SK-N-SH (cell line): ENCODE results near the gene FMR1NB. TPM values are rescaled to one million over a fixed set of nuclear protein-coding genes. Genes with fewer than 3 reads are reported as not detected.

Experiments
- CTCF ChIA-PET: fragments of 300-600, 350-600 bp; formaldehyde crosslinking; extraction: SDS; loops from one replicate; lab custom pipeline; 2021; lab: Yijun Ruan, JAX
- POLR2A ChIA-PET: fragments of 350-600 bp; sonication (Branson Sonifier 250); formaldehyde crosslinking; extraction: SDS; loops from one replicate; lab custom pipeline; 2020; ENCODE audit warnings: antibody characterized with exemption, inconsistent platforms; lab: Yijun Ruan, JAX
- DNase-seq: peaks from one replicate; pipeline ENCODE4 v3.0.0; 2012
- H2AFZ ChIP-seq: fragments of 200-600 bp; sonication (generic); 2 replicates; pipeline ENCODE4 v1.8.1; 2016; ENCODE audit warnings: antibody characterized with exemption, mild to moderate bottlenecking, low read depth
- H3F3A ChIP-seq: fragments of 200-600 bp; sonication (generic); replicated peaks from 2 replicates; pipeline ENCODE3; 2016; ENCODE audit warnings: antibody characterized with exemption, mild to moderate bottlenecking; ENCODE audit not compliant: insufficient read depth
- H3K27ac ChIP-seq, 2 experiments: fragments of 200-500 bp in 1 of 2; fragments of 200-600 bp in 1 of 2; sonication (Bioruptor generic) in 1 of 2; sonication (generic), shearing (Covaris generic) in 1 of 2; 2 replicates each; pipeline versions ENCODE4 v1.5.1 to v1.6.1; 2014 to 2016; ENCODE audit warnings: low read depth in 2 of 2, inconsistent platforms in 1 of 2, low read length in 1 of 2, mild to moderate bottlenecking in 1 of 2, mixed read lengths in 1 of 2
- H3K27me3 ChIP-seq: fragments of 200-600 bp; sonication (generic), shearing (Covaris generic); 2 replicates; pipeline ENCODE4 v1.6.1; 2016; ENCODE audit warnings: mixed run types; ENCODE audit not compliant: insufficient read depth
- H3K36me3 ChIP-seq, 2 experiments: fragments of 200-500 bp in 1 of 2; fragments of 200-600 bp in 1 of 2; sonication (Bioruptor generic) in 1 of 2; sonication (generic) in 1 of 2; replicated peaks in 1 of 2; 2 replicates each; pipeline versions ENCODE3 to v1.5.1; 2014 to 2016; ENCODE audit warnings: low read length in 1 of 2, mild to moderate bottlenecking in 1 of 2; ENCODE audit not compliant: insufficient read depth in 2 of 2, control insufficient read depth in 1 of 2
- H3K4me1 ChIP-seq, 2 experiments: fragments of 200-500 bp in 1 of 2; fragments of 200-600 bp in 1 of 2; sonication (Bioruptor generic) in 1 of 2; sonication (generic), shearing (Covaris generic) in 1 of 2; 2 replicates each; pipeline versions ENCODE4 v1.5.1 to v1.6.1; 2014 to 2016; ENCODE audit warnings: low read depth in 1 of 2, low read length in 1 of 2, mixed run types in 1 of 2; ENCODE audit not compliant: insufficient read depth in 2 of 2, control insufficient read depth in 1 of 2
- H3K4me2 ChIP-seq: fragments of 200-600 bp; sonication (generic), shearing (Covaris generic); 2 replicates; pipeline ENCODE4 v1.6.1; 2017; ENCODE audit warnings: mixed run types
- H3K4me3 ChIP-seq, 2 experiments: fragments of 200-500 bp in 1 of 2; fragments of 200-600 bp in 1 of 2; sonication (Bioruptor generic) in 1 of 2; sonication (generic), shearing (Covaris generic) in 1 of 2; 2 replicates each; pipeline versions ENCODE4 v1.5.1 to v1.8.1; 2014 to 2016; ENCODE audit warnings: low read depth in 2 of 2, inconsistent platforms in 1 of 2, low read length in 1 of 2, mild to moderate bottlenecking in 1 of 2, mixed read lengths in 1 of 2, moderate library complexity in 1 of 2
- H3K79me2 ChIP-seq: fragments of 200-600 bp; sonication (generic); 2 replicates; pipeline ENCODE4 v1.8.1; 2017; ENCODE audit warnings: mild to moderate bottlenecking; ENCODE audit not compliant: insufficient read depth
- H3K9ac ChIP-seq: fragments of 200-600 bp; sonication (generic); 2 replicates; pipeline ENCODE4 v1.6.1; 2017; ENCODE audit warnings: mixed run types
- H3K9me2 ChIP-seq: fragments of 200-600 bp; sonication (generic); 2 replicates; pipeline ENCODE4 v1.6.1; 2017; ENCODE audit warnings: mixed run types
- H3K9me3 ChIP-seq: fragments of 200-600 bp; sonication (generic); 2 replicates; pipeline ENCODE4 v1.6.1; 2017; ENCODE audit warnings: mixed run types, mild to moderate bottlenecking, moderate library complexity
- H4K20me1 ChIP-seq: fragments of 200-600 bp; sonication (generic); 2 replicates; pipeline ENCODE4 v1.6.1; 2017; ENCODE audit warnings: mild to moderate bottlenecking, mixed run types; ENCODE audit not compliant: insufficient read depth
- EP300 ChIP-seq, 2 experiments: IDR thresholded peaks; 2 replicates each; pipeline versions ENCODE4 v1.4.0 to v1.6.1; 2012; ENCODE audit warnings: borderline replicate concordance in 1 of 2, low read depth in 1 of 2, low read length in 1 of 2
- FOSL2 ChIP-seq: IDR thresholded peaks from 2 replicates; pipeline ENCODE4 v1.4.0; 2012; ENCODE audit warnings: low read depth, mild to moderate bottlenecking, moderate library complexity, borderline replicate concordance
- FOXM1 ChIP-seq: IDR thresholded peaks from 2 replicates; pipeline ENCODE4 v1.4.0; 2012; ENCODE audit warnings: low read depth, mild to moderate bottlenecking
- GATA2 ChIP-seq: sonication (generic); formaldehyde crosslinking; IDR thresholded peaks from 2 replicates; pipeline ENCODE4 v1.5.0; 2020; ENCODE audit warnings: mild to moderate bottlenecking, missing genetic modification reagents
- JUND ChIP-seq: IDR thresholded peaks from 2 replicates; pipeline ENCODE4 v1.4.0; 2012
- MEF2A ChIP-seq: IDR thresholded peaks from 2 replicates; pipeline ENCODE4 v1.4.0; 2012; ENCODE audit warnings: low read depth, borderline replicate concordance
- NRF1 ChIP-seq: IDR thresholded peaks from 2 replicates; pipeline ENCODE4 v1.6.1; 2012; ENCODE audit warnings: low read depth, mild to moderate bottlenecking, low read length
- POLR2AphosphoS5 ChIP-seq: IDR thresholded peaks from 2 replicates; pipeline ENCODE4 v1.6.1; 2012; ENCODE audit warnings: low read depth, low read length
- RCOR1 ChIP-seq: fragments of 150-350 bp; IDR thresholded peaks from 2 replicates; pipeline ENCODE4 v1.6.1; 2017; ENCODE audit warnings: antibody characterized with exemption, low read length
- RXRA ChIP-seq: IDR thresholded peaks from 2 replicates; pipeline ENCODE4 v1.4.0; 2012; ENCODE audit warnings: low read depth, mild to moderate bottlenecking, borderline replicate concordance
- TAF1 ChIP-seq: IDR thresholded peaks from 2 replicates; pipeline ENCODE4 v1.6.1; 2012; ENCODE audit warnings: low read depth, mild to moderate bottlenecking, low read length, moderate library complexity, borderline replicate concordance
- TCF12 ChIP-seq: IDR thresholded peaks from 2 replicates; pipeline ENCODE4 v1.4.0; 2012
- TEAD4 ChIP-seq: IDR thresholded peaks from 2 replicates; pipeline ENCODE4 v1.4.0; 2012; ENCODE audit warnings: mild to moderate bottlenecking, borderline replicate concordance; ENCODE audit not compliant: insufficient read depth
- WGBS: methylation state at CpG from one replicate; pipeline ENCODE4 v1.1.6; 2017; ENCODE audit warnings: low lambda C conversion rate; 5-methylcytosine and 5-hydroxymethylcytosine counted together
- polyA plus RNA-seq, 3 experiments: library from polyadenylated mRNA; depleted of rRNA; stranded (reverse); fragments of >200 nt; gene quantifications; 2 replicates each; pipeline ENCODE4 v1.2.3, GENCODE V29; 2012
- TF ChIP-seq, protein P1 (sequence below): IDR thresholded peaks from 2 replicates; pipeline ENCODE4; 2012
- TF ChIP-seq, protein P2 (sequence below): IDR thresholded peaks from 2 replicates; pipeline ENCODE4 v1.4.0; 2012; ENCODE audit warnings: low read depth
- TF ChIP-seq, protein P3 (sequence below): IDR thresholded peaks from 2 replicates; pipeline ENCODE4 v1.4.0; 2012; ENCODE audit warnings: low read depth, borderline replicate concordance

FMR1NB gene
- polyA plus RNA-seq, 1 of the 3 experiments (the other 2 are of a cell fraction), result not detected

DNA sequence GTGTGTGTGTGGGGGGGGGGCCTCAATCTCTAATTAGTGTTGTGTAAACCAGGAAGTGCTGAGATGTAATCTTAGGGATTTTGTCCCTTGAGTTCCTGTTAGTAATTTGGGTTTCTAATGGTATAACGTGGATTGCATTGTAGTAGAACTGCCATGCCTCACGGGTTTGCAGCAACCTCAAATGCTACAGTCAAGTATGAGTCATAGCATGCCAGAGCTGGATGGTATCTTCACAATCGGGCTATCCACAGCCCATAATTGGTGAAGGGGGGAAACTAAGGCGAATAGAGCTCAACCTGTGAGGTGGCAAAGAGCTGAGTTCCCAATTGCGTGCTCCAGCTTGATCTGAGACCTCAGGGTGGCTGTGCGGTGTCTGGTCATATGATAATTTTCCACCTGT lies 2.2 kb upstream of the FMR1NB start (continued):
- TF ChIP-seq, protein P1, sequence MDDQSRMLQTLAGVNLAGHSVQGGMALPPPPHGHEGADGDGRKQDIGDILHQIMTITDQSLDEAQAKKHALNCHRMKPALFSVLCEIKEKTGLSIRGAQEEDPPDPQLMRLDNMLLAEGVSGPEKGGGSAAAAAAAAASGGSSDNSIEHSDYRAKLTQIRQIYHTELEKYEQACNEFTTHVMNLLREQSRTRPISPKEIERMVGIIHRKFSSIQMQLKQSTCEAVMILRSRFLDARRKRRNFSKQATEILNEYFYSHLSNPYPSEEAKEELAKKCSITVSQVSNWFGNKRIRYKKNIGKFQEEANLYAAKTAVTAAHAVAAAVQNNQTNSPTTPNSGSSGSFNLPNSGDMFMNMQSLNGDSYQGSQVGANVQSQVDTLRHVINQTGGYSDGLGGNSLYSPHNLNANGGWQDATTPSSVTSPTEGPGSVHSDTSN, result no peak
- TF ChIP-seq NRF1, result no peak
- TF ChIP-seq MEF2A, result no peak
- TF ChIP-seq, all 33 proteins: peak for 0

- WGBS, result 0% methylated on average over 2 of the region's 2 CpGs
- ChIA-PET POLR2A (no interaction called here), CTCF (interaction anchor here (0.7 kb wide), 1 partner anchor 13 kb away, joined by 3 read pairs; no protein-coding TSS in a partner anchor)
- Histone ChIP-seq H2AFZ (no peak overlapping the region), H3F3A (no peaks in the 10 kb centered on the region), H3K27me3 (no peaks in the 10 kb centered on the region), H3K9me3 (no peaks in the 10 kb centered on the region), H3K4me1 (no peaks in the 10 kb centered on the region), H3K36me3 (no peaks in the 10 kb centered on the region), H3K9ac (no peak overlapping the region), H4K20me1 (no peaks in the 10 kb centered on the region), H3K4me3 (no peak overlapping the region), H3K79me2 (no peaks in the 10 kb centered on the region), H3K4me2 (no peak overlapping the region), H3K9me2 (no peaks in the 10 kb centered on the region), H3K27ac (no peak overlapping the region)
- DNase-seq, result no peak
- TF ChIP-seq GATA2 (CRISPR knock-in tag) (no peak), EP300 (IDR thresholded peaks at IDR 0.05; ENCODE audit: borderline replicate concordance in 1 of 2, low read depth in 1 of 2, low read length in 1 of 2) (no peak), TCF12 (no peak), RXRA (no peak), TEAD4 (no peak), FOSL2 (no peak), JUND (no peak), MEF2A (no peak), NRF1 (no peak), RCOR1 (no peak), TAF1 (no peak), FOXM1 (no peak), POLR2AphosphoS5 (no peak)
- TF ChIP-seq, protein P1, result no peak
- TF ChIP-seq, protein P2, sequence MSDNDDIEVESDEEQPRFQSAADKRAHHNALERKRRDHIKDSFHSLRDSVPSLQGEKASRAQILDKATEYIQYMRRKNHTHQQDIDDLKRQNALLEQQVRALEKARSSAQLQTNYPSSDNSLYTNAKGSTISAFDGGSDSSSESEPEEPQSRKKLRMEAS, result no peak
- TF ChIP-seq, protein P3, sequence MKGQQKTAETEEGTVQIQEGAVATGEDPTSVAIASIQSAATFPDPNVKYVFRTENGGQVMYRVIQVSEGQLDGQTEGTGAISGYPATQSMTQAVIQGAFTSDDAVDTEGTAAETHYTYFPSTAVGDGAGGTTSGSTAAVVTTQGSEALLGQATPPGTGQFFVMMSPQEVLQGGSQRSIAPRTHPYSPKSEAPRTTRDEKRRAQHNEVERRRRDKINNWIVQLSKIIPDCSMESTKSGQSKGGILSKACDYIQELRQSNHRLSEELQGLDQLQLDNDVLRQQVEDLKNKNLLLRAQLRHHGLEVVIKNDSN, result no peak
- TF ChIP-seq, all 33 proteins: peak for 0
Measured at GRCh38 chrX:148020329-148020728, 39.2 kb downstream of the FMR1NB start.
